Fibroblast of lung (primary cell): ENCODE data around the gene INPP5A. TPM values are rescaled to one million over a fixed set of nuclear protein-coding genes. Genes with fewer than 3 reads are reported as not detected.
"Not testable (repeated sequence)": the region's sequence is repeated elsewhere in the genome, so short reads cannot be mapped to it uniquely, and the experiment has no call there.

ENCODE experiments used
- DNase-seq, 2 donors: peaks; one replicate each; pipeline versions ENCODE4 v3.0.0 to v3.0.0-alpha.2; 2010; ENCODE audit warnings: low read depth in 2 of 2
- H2AFZ ChIP-seq: 2 replicates; pipeline ENCODE4 v1.5.1; 2012; ENCODE audit warnings: low read length, control low read depth, inconsistent platforms
- H3K27ac ChIP-seq: 2 replicates; pipeline ENCODE4 v1.5.1; 2011; ENCODE audit warnings: low read length, control low read depth; ENCODE audit not compliant: insufficient read depth
- H3K27me3 ChIP-seq: 2 replicates; pipeline ENCODE4 v1.5.1; 2011; ENCODE audit warnings: mild to moderate bottlenecking, low read length; ENCODE audit not compliant: control insufficient read depth, insufficient read depth
- H3K36me3 ChIP-seq: 2 replicates; pipeline ENCODE4 v1.5.1; 2011; ENCODE audit warnings: low read length; ENCODE audit not compliant: control insufficient read depth, insufficient read depth
- H3K4me1 ChIP-seq: 2 replicates; pipeline ENCODE4 v1.5.1; 2011; ENCODE audit warnings: low read length; ENCODE audit not compliant: control insufficient read depth, insufficient read depth; ENCODE audit errors: extremely low read depth
- H3K4me2 ChIP-seq: 2 replicates; pipeline ENCODE4 v1.5.1; 2011; ENCODE audit warnings: low read length, control low read depth; ENCODE audit not compliant: insufficient read depth; ENCODE audit errors: extremely low read depth
- H3K4me3 ChIP-seq, 4 experiments: fragments of 200-600 bp in 1 of 4; sonication (generic) in 1 of 4; replicated peaks in 1 of 4; 2 replicates each; pipeline ENCODE4 v1.5.1; 2011 to 2016; ENCODE audit warnings: low read length in 4 of 4, low read depth in 3 of 4, mild to moderate bottlenecking in 3 of 4, control low read depth in 2 of 4, inconsistent platforms in 1 of 4, mixed read lengths in 1 of 4; ENCODE audit not compliant: insufficient read depth in 1 of 4; ENCODE audit errors: control extremely low read depth in 1 of 4
- H3K79me2 ChIP-seq: 2 replicates; pipeline ENCODE4 v1.5.1; 2012; ENCODE audit warnings: mild to moderate bottlenecking, low read length, inconsistent platforms; ENCODE audit not compliant: control insufficient read depth, insufficient read depth
- H3K9ac ChIP-seq: 2 replicates; pipeline ENCODE4 v1.5.1; 2011; ENCODE audit warnings: mild to moderate bottlenecking, low read length, control low read depth; ENCODE audit not compliant: insufficient read depth
- H3K9me3 ChIP-seq: 2 replicates; pipeline ENCODE4 v1.5.1; 2012; ENCODE audit warnings: low read depth, low read length; ENCODE audit not compliant: control insufficient read depth, insufficient read depth
- H4K20me1 ChIP-seq: 2 replicates; pipeline ENCODE4 v1.5.1; 2011; ENCODE audit warnings: low read length; ENCODE audit not compliant: control insufficient read depth, insufficient read depth; ENCODE audit errors: extremely low read depth
- CTCF ChIP-seq, 2 donors: IDR thresholded peaks in 1 of 2; conservative IDR thresholded peaks in 1 of 2; 1 replicate in 1 of 2; 2 replicates in 1 of 2; pipeline ENCODE4 v1.5.1; 2011 to 2012; ENCODE audit warnings: low read length in 2 of 2, control low read depth in 1 of 2, inconsistent platforms in 1 of 2, low read depth in 1 of 2, mild to moderate bottlenecking in 1 of 2
- EZH2 ChIP-seq: IDR thresholded peaks from 2 replicates; pipeline ENCODE4 v1.5.1; 2012; ENCODE audit warnings: low read length, control low read depth, mild to moderate bottlenecking; ENCODE audit errors: missing control alignments
- polyA plus RNA-seq, 2 donors: library from polyadenylated mRNA; depleted of rRNA in 1 of 2; stranded (reverse) in 1 of 2; unstranded in 1 of 2; fragments of >200 nt; gene quantifications; 2 replicates each; pipeline ENCODE4 v1.2.1, GENCODE V29; 2011 to 2012; ENCODE audit warnings: missing spikeins in 1 of 2
- total RNA-seq: library from RNA; depleted of rRNA; stranded (reverse); fragments of >200 nt; gene quantifications from 2 replicates; pipeline ENCODE4 v1.2.1, GENCODE V29; 2014

The INPP5A gene
- total and polyA plus RNA-seq, 2 donors (not counting 1 experiment from before 2014, with no cell fraction given), result 24.6 to 39.9 TPM

GRCh38 chr10:132551808-132552130, 14.2 kb downstream of the INPP5A start:
- no peaks in the 10 kb centered on the region for H3K27me3 ChIP-seq
- H3K9ac ChIP-seq, result no peak overlapping the region
- H3K79me2 ChIP-seq, result peaks cover 45% of the 10 kb centered on the region
- H2AFZ ChIP-seq, result no peak overlapping the region
- H3K4me1 ChIP-seq, result no peaks in the 10 kb centered on the region
- no peaks in the 10 kb centered on the region for H3K36me3 ChIP-seq
- no peaks in the 10 kb centered on the region for H3K9me3 ChIP-seq
- TF ChIP-seq CTCF (conservative IDR thresholded peaks at IDR 0.05 in 1 of 2, IDR thresholded peaks at IDR 0.05 in 1 of 2; ENCODE audit: low read depth in 1 of 2, low read length in 2 of 2), result no peak
- no peak for TF ChIP-seq EZH2
- no peak overlapping the region for H3K4me2 ChIP-seq
- no peak for DNase-seq
- H3K4me3 ChIP-seq, result no peak overlapping the region
- H3K27ac ChIP-seq, result no peak overlapping the region
- peaks cover 3% of the 10 kb centered on the region for H4K20me1 ChIP-seq

GRCh38 chr10:132552635-132553034, 15.0 kb downstream of the INPP5A start:
- not testable (repeated sequence) for H4K20me1 ChIP-seq, DNase-seq, H3K9ac ChIP-seq, H3K27ac ChIP-seq, H3K36me3 ChIP-seq, H3K4me2 ChIP-seq, H2AFZ ChIP-seq, H3K4me1 ChIP-seq, H3K9me3 ChIP-seq, H3K4me3 ChIP-seq, H3K27me3 ChIP-seq
- peaks cover 37% of the 10 kb centered on the region for H3K79me2 ChIP-seq

- not testable (repeated sequence) for H3K27me3 ChIP-seq
Observed at GRCh38 chr10:132553568-132553967, 16.0 kb downstream of the INPP5A start.

GRCh38 chr10:132554053-132554990, 16.7 kb downstream of the INPP5A start:
- no peak overlapping the region for H3K9ac ChIP-seq
- no peak overlapping the region for H3K4me3 ChIP-seq
- no peak overlapping the region for H3K27ac ChIP-seq
- TF ChIP-seq EZH2, result no peak
- no peak overlapping the region for H2AFZ ChIP-seq
- H3K79me2 ChIP-seq, result peaks cover 30% of the 10 kb centered on the region
- no peaks in the 10 kb centered on the region for H3K4me1 ChIP-seq
- no peaks in the 10 kb centered on the region for H3K9me3 ChIP-seq
- H3K27me3 ChIP-seq, result no peaks in the 10 kb centered on the region
- no peaks in the 10 kb centered on the region for H3K36me3 ChIP-seq
- no peak for DNase-seq
- peaks cover 3% of the 10 kb centered on the region for H4K20me1 ChIP-seq
- H3K4me2 ChIP-seq, result no peak overlapping the region

More at GRCh38 chr10:132553568-132553967, 16.0 kb downstream of the INPP5A start:
- H3K4me3 ChIP-seq, H3K9ac ChIP-seq, H4K20me1 ChIP-seq, H3K4me1 ChIP-seq, H3K4me2 ChIP-seq, DNase-seq, H3K9me3 ChIP-seq, H3K36me3 ChIP-seq, H3K27ac ChIP-seq, H2AFZ ChIP-seq: not testable (repeated sequence)
- peaks cover 35% of the 10 kb centered on the region for H3K79me2 ChIP-seq
